SK-MEL-5 (cell line): ENCODE results near the gene ADD1. TPM values are rescaled to one million over a fixed set of nuclear protein-coding genes. Genes with fewer than 3 reads are reported as not detected.
A peak's percentile ranks its signal among the peaks of the same experiment; 100 is the strongest.
"Not testable (repeated sequence)": the region's sequence is repeated elsewhere in the genome, so short reads cannot be mapped to it uniquely, and the experiment has no call there.

Source experiments
- DNase-seq: peaks from one replicate; pipeline ENCODE4 v3.0.0-alpha.2; 2016; ENCODE audit warnings: low read depth, low spot score
- in situ Hi-C: cut with HindIII; loops from 2 replicates; pipeline ENCODE4 v1.10.0; 2016; ENCODE audit warnings: low sequenced_read_pairs, high pct_unique_total_duplicates, low pct_unique_long_range_greater_than_20kb
- total RNA-seq: library from RNA; depleted of rRNA; stranded (reverse); fragments of >200 nt; shearing (Covaris generic); gene quantifications from 2 replicates; pipeline ENCODE4 v1.2.3, GENCODE V29; 2014

ADD1 gene
- total RNA-seq, 1 experiment from 2014 or later, result 148 TPM

- DNase-seq, result no peak
- in situ Hi-C loops, result no loop called here
Measured at GRCh38 chr4:2930758-2931511, 87.3 kb downstream of the ADD1 start.

GRCh38 chr4:2931512-2932301 is 88.1 kb downstream of the ADD1 start:
- in situ Hi-C loops, result no loop called here
- no peak for DNase-seq

- in situ Hi-C loops, result no loop called here
Measured at GRCh38 chr4:2932321-2932950, 88.8 kb downstream of the ADD1 start.

GRCh38 chr4:2932951-2933565 is 89.4 kb downstream of the ADD1 start:
- no peak for DNase-seq
- in situ Hi-C loops, result no loop called here

More at GRCh38 chr4:2932321-2932950, 88.8 kb downstream of the ADD1 start:
- DNase-seq, result no peak

DNA sequence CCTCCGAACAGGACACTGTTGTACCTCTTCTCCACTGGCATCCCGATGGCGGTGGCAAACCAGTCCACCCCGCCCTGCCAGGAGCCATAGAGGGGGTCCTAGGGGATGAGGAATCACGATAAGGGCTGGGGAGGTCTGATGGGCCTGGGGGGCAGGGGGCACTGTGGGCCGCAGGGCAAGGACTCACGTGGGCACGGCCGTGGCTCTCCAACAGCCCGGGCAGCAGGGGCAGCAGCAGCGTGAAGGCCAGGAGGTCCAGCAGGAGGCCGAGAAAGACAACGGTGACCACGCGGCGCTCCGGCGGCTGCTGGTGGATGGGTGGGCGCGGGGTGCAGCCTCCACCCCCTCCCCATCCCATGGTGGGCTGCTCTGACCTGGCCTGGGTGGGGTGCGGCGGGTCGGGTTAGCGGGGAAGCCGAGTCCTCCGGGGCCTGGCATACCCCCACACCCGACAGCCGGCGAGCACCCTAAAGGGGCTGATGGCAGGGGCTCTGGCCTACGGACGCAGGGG is 90.0 kb downstream of the ADD1 start:
- in situ Hi-C loops, result no loop called here

DNA sequence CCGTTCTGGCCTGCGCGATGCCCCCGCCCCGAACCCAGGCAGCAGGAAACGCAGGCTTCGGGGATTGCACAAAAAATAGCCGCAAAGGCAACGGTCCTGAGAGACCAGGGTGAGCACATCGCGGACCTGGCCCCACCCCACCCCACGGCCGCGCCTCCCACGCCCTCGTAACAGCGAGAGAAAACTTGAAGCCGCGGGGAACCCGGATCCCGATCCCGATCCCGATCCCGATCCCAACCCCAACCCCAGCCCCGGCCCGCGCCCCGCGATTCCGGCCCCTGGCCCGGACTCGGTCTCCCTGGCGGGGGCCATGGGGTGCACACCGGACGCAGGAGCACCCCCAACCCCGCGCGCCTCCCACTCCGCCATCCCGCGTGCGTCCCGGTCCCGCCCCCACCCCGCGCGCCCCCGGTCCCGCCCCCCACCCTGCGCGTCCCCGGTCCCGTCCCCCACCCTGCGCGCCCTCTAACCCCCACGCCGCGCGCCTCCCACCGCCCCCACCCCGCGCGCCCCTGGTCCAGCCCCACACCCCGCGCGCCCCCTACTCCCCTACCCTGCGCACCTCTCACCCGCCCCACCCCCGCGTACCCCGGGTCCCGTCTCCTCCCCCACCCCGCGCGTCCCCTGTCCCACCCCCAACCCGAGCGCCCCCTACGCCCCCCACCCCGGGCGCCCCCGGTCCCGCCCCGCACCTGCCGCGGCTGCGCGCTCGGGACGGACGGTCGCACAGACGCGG is 90.6 kb downstream of the ADD1 start:
- no peak for DNase-seq

More for the DNA sequence above, 90.0 kb downstream of the ADD1 start:
- no peak for DNase-seq

DNA sequence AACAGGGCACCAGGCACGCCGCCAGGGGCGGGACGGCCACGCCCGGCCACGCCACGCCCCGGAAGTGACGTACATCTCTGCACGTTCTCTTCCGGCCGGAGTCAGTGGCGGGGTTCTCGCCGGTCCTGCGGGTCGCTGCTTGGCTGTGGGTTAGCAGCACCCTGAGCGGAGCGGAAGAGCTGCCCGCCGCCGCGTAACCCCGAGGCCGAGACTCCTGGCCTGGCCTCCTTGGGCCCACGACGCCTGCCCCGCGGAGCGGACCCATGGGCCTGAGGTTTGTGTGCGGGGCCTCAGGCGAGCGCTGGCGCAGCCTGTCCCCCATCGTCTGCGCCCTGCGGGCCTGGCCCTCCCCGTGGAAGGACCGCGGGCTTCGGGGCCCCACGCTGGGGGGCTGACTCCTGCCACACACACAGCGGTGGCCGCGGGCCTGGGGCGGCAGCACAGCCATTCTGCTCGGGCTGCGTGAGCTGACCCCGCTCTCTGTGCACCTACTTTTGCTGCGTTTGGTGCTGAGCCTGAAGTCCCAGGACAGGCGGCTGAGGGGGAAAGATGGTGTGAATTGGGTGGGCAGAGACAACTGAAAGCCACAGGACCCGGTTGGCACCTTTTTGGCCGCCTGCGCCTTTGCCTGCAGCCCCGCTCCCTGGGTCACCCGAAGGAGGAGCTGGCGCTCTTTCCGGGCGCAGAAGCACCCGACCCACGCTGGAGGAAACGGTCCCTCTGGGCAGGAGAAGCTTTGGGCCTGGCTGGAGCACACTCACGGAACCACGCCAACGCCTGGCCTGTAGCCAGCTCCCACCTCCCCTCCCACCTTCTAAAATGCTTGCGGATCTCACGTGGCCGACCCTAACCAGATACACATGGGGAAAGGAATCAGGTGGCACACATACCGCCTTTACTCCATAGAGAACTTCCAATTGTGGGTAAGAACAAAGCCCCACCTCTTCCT is 91.4 kb downstream of the ADD1 start:
- in situ Hi-C loops, result no loop called here
- peak; percentile 86 for DNase-seq

More for the DNA sequence above, 90.6 kb downstream of the ADD1 start:
- in situ Hi-C loops, result no loop called here

- in situ Hi-C loops, result no loop called here
Measured at GRCh38 chr4:2935762-2936743, 92.4 kb downstream of the ADD1 start.

DNA sequence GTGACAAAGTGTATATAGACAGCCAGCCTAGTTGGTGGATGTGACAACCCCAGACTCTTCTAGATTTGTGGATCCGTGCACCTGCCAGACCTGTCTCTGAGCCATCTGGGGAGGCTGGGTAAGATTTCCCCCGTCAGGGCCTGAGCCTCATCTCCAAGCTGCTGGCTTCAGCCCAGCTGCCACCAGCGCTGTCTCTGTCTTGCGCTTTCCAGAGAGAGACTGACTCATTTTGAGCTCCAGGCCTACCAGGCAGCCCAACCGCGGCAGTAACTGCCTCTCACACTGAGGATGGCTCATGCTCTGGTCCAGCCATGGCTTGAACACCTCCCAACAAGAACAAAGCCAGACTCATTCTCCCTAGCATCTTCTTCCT is 93.1 kb downstream of the ADD1 start:
- no peak for DNase-seq

More at GRCh38 chr4:2935762-2936743, 92.4 kb downstream of the ADD1 start:
- DNase-seq, result no peak

GRCh38 chr4:2937146-2937857 is 93.7 kb downstream of the ADD1 start:
- no peak for DNase-seq
- in situ Hi-C loops, result no loop called here

More for the DNA sequence above, 93.1 kb downstream of the ADD1 start:
- in situ Hi-C loops, result no loop called here

DNA sequence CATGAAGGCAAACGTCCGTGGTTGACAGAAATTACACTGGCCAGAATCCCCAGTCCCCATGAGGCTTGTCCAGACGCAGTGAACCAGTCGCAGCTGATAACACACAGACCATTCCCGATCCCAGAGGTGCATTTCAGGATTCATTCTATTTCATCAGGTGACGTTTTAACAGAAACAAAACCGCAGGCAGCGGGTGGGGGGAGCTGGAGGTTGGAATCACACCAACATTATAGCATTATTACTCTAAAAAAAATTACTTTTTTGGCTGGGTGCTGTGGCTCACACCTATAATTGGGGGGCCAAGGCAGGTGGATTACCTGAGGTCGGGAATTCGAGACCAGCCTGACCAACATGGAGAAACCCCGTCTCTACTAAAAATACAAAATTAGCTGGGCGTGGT is 94.3 kb downstream of the ADD1 start:
- DNase-seq, result no peak
- in situ Hi-C loops, result no loop called here

- in situ Hi-C loops, DNase-seq: not testable (repeated sequence)
Measured at GRCh38 chr4:2938411-2938810, 94.8 kb downstream of the ADD1 start.

- no peak for DNase-seq
- in situ Hi-C loops, result no loop called here
Measured at GRCh38 chr4:2938906-2939305, 95.3 kb downstream of the ADD1 start.

DNA sequence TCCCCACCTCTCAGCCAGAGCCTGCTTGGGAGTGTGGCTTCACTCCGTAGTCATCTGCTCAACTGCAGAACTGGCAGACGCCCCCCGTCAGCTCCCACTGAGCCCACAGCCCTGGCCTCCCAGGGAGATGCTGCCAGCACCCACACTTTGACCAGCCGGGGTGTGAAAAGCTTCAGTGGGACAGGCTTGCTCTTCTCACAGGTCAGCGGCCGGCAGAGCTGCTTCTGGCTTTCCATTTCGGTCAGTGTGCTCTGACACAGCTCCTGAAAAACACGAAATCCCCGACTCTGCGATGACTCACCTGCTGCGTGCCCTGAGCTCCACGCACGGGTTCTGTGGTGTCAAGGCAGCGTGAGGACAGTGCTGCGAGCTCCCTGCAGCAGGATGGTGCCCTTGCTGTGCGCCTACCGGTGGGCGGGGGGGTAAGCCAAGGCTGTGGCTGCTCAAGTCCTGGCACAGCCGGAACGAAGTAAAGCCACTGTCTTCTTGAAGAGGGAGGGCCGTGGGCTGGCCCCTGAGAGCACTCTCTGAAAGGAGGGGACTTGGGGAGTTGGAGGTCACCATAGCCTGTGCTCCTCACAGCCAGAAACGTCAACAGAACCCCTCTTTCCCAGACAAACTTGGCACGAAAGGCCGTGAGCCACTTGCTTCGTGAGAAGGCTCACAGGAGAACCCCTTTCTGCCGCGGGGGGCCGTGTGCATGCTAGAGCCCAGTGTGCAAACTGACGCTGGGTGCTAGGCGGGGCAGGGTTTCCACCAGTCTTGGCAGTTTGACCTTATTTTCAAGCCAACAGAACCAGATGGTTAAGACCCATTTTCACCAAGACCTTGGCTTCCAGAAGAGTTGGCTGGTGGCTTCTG is 96.0 kb downstream of the ADD1 start:
- DNase-seq, result no peak
- in situ Hi-C loops, result no loop called here
